ENCODE measurements around the gene SLC25A11. TPM values are rescaled to one million over a fixed set of nuclear protein-coding genes. Genes with fewer than 3 reads are reported as not detected.

SLC25A11 gene
- total RNA-seq, 1 donor from 2014 or later, result 36.8 TPM

- no peaks in the 10 kb centered on the region for H3K9me3 ChIP-seq (ENCODE audit: insufficient read depth, low read depth, low read length)
- peaks cover 37% of the 10 kb centered on the region for H3K79me2 ChIP-seq (ENCODE audit: insufficient read depth, low read length)
- peaks cover 33% of the 10 kb centered on the region for H3K4me1 ChIP-seq (ENCODE audit: insufficient read depth, low read length)
- no peak overlapping the region for H3K4me2 ChIP-seq (ENCODE audit: low read length)
- no peak overlapping the region for H3K4me3 ChIP-seq (ENCODE audit: insufficient read depth, low read depth, low read length)
- Mint-ChIP-seq H3K9me3 (ENCODE audit: unreplicated experiment) (peaks cover 5% of the 10 kb centered on the region), H3K36me3 (ENCODE audit: low read depth, unreplicated experiment) (peaks cover 20% of the 10 kb centered on the region), H3K4me1 (ENCODE audit: low read depth, unreplicated experiment) (peaks cover 22% of the 10 kb centered on the region), H3K4me3 (ENCODE audit: unreplicated experiment) (peak overlapping the region; percentile 64), H3K27me3 (ENCODE audit: low read depth, unreplicated experiment) (no peaks in the 10 kb centered on the region), H3K27ac (ENCODE audit: unreplicated experiment) (peak overlapping the region; percentile 55)
- no peak overlapping the region for H2AFZ ChIP-seq (ENCODE audit: low read depth, low read length)
- H3K36me3 ChIP-seq (ENCODE audit: insufficient read depth, low read length), result peaks cover 7% of the 10 kb centered on the region
- DNase-seq (ENCODE audit: low read depth), result no peak
- H3K27me3 ChIP-seq (ENCODE audit: insufficient read depth, low read length), result no peaks in the 10 kb centered on the region
- no peak for TF ChIP-seq EZH2 (IDR thresholded peaks at IDR 0.05; ENCODE audit: insufficient read depth, low read length)
- TF ChIP-seq CTCF (IDR thresholded peaks at IDR 0.05; ENCODE audit: insufficient read depth, low read depth, low read length), result no peak
- peaks cover 18% of the 10 kb centered on the region for H4K20me1 ChIP-seq (ENCODE audit: insufficient read depth, low read length)
- FAIRE-seq, result no peak
- no peak overlapping the region for H3K9ac ChIP-seq (ENCODE audit: low read length)
- no peak overlapping the region for H3K27ac ChIP-seq (ENCODE audit: low read depth, low read length)
Measured at GRCh38 chr17:4965311-4965986, 25.6 kb upstream of the SLC25A11 start.

- Histone ChIP-seq H3K27ac (ENCODE audit: low read depth, low read length) (no peak overlapping the region), H3K9ac (ENCODE audit: low read length) (no peak overlapping the region), H3K36me3 (ENCODE audit: insufficient read depth, low read length) (peaks cover 8% of the 10 kb centered on the region), H3K27me3 (ENCODE audit: insufficient read depth, low read length) (no peaks in the 10 kb centered on the region), H4K20me1 (ENCODE audit: insufficient read depth, low read length) (peaks cover 5% of the 10 kb centered on the region), H3K9me3 (ENCODE audit: insufficient read depth, low read depth, low read length) (no peaks in the 10 kb centered on the region), H3K4me3 (ENCODE audit: insufficient read depth, low read depth, low read length) (no peak overlapping the region), H3K4me2 (ENCODE audit: low read length) (no peak overlapping the region), H3K4me1 (ENCODE audit: insufficient read depth, low read length) (no peaks in the 10 kb centered on the region), H2AFZ (ENCODE audit: low read depth, low read length) (no peak overlapping the region), H3K79me2 (ENCODE audit: insufficient read depth, low read length) (peaks cover 5% of the 10 kb centered on the region)
- no peak for TF ChIP-seq EZH2 (IDR thresholded peaks at IDR 0.05; ENCODE audit: insufficient read depth, low read length)
- DNase-seq (ENCODE audit: low read depth) (no peak), FAIRE-seq (no peak)
- Mint-ChIP-seq H3K4me1 (ENCODE audit: low read depth, unreplicated experiment) (peaks cover 3% of the 10 kb centered on the region), H3K4me3 (ENCODE audit: unreplicated experiment) (no peak overlapping the region), H3K36me3 (ENCODE audit: low read depth, unreplicated experiment) (peaks cover 27% of the 10 kb centered on the region), H3K27me3 (ENCODE audit: low read depth, unreplicated experiment) (no peaks in the 10 kb centered on the region), H3K9me3 (ENCODE audit: unreplicated experiment) (peaks cover 3% of the 10 kb centered on the region), H3K27ac (ENCODE audit: unreplicated experiment) (peak overlapping the region; percentile 8)
Measured at GRCh38 chr17:4960279-4960922, 20.6 kb upstream of the SLC25A11 start.

- no peak for TF ChIP-seq CTCF (IDR thresholded peaks at IDR 0.05; ENCODE audit: insufficient read depth, low read depth, low read length)
- TF ChIP-seq EZH2 (IDR thresholded peaks at IDR 0.05; ENCODE audit: insufficient read depth, low read length), result no peak
- DNase-seq (ENCODE audit: low read depth), result no peak
- Histone ChIP-seq H3K27ac (ENCODE audit: low read depth, low read length) (no peak overlapping the region), H2AFZ (ENCODE audit: low read depth, low read length) (no peak overlapping the region), H3K36me3 (ENCODE audit: insufficient read depth, low read length) (peaks cover 8% of the 10 kb centered on the region), H3K9me3 (ENCODE audit: insufficient read depth, low read depth, low read length) (no peaks in the 10 kb centered on the region), H3K4me1 (ENCODE audit: insufficient read depth, low read length) (no peaks in the 10 kb centered on the region), H3K79me2 (ENCODE audit: insufficient read depth, low read length) (no peaks in the 10 kb centered on the region), H3K4me3 (ENCODE audit: insufficient read depth, low read depth, low read length) (no peak overlapping the region), H3K4me2 (ENCODE audit: low read length) (no peak overlapping the region), H3K9ac (ENCODE audit: low read length) (no peak overlapping the region), H4K20me1 (ENCODE audit: insufficient read depth, low read length) (peaks cover 4% of the 10 kb centered on the region), H3K27me3 (ENCODE audit: insufficient read depth, low read length) (no peaks in the 10 kb centered on the region)
- Mint-ChIP-seq H3K27ac (ENCODE audit: unreplicated experiment) (no peak overlapping the region), H3K9me3 (ENCODE audit: unreplicated experiment) (no peaks in the 10 kb centered on the region), H3K36me3 (ENCODE audit: low read depth, unreplicated experiment) (peaks cover 24% of the 10 kb centered on the region), H3K4me1 (ENCODE audit: low read depth, unreplicated experiment) (no peaks in the 10 kb centered on the region), H3K27me3 (ENCODE audit: low read depth, unreplicated experiment) (no peaks in the 10 kb centered on the region), H3K4me3 (ENCODE audit: unreplicated experiment) (no peak overlapping the region)
- FAIRE-seq, result no peak
Measured at GRCh38 chr17:4959261-4959965, 19.6 kb upstream of the SLC25A11 start.

Measured in astrocyte (in vitro differentiated cells and primary cell).